GM21717 (cell line): ENCODE results near the gene DOCK2.
"Not testable (repeated sequence)": the region's sequence is repeated elsewhere in the genome, so short reads cannot be mapped to it uniquely, and the experiment has no call there.

ENCODE experiments used
- ATAC-seq: cut with Tn5 transposase; IDR thresholded peaks from one replicate; pipeline ENCODE4 v1.9.1; 2021; ENCODE audit warnings: mild to moderate bottlenecking, moderate library complexity; ENCODE audit not compliant: unreplicated experiment

Gene DOCK2

GRCh38 chr5:169637085-169637548 lies at the start of gene DOCK2:
TSS of gene DOCK2 (plus strand) at chr5:169637275. CDS start at chr5:169637327, 52 bp downstream.
- peak; percentile 94 for ATAC-seq

DNA sequence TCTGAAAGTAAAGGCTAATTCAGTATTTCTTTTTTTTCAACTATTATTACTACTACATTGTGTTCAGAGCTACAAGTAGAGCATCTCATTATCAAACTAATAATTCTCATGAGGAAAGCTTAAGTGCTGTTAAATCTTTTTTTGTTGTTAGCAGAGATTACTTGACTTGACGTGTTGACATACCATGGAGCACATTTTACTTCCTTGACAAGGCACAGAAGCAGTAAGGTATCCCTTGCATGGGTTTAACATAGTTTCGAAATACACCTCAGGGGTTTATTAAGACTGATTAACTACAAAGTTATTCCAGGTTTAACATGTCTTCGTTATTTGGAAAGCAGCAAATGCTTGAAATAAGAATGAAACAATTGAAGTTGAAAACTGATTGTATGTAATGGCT lies 46.5 kb upstream of the DOCK2 start:
- no peak for ATAC-seq

GRCh38 chr5:169591636-169592035 lies 45.4 kb upstream of the DOCK2 start:
- ATAC-seq, result no peak

DNA sequence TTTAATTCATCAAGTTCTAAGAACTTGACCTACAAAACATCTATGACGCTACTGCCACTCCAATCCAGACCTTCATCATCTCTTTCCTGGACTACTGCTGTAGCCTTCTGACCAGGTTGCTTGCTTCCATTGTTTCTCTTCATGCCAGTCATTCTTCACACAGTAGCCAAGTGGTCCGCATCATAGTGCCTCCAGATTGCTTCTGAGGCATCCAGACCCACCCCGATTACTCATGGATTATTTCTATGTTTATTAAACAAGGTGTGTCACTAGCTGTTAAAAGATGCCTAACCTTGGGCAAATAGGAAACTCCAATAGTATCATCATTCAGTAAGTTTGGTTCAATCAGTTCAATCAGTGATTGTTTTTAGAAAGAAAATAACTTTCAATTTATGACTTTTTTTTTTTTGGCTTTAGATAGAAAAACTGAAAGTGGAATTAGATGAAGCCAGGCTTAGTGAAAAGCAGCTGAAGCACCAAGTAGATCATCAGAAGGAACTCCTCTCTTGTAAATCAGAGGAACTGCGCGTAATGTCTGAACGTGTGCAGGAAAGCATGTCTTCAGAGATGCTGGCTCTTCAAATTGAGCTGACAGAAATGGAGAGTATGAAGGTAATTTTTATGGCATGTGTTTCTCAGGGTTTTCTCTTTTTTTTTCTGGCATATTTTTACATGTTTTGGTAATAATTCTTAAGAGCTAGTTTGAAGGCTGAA lies 44.0 kb upstream of the DOCK2 start:
- no peak for ATAC-seq

GRCh38 chr5:169595172-169595820 lies 41.8 kb upstream of the DOCK2 start:
- no peak for ATAC-seq

GRCh38 chr5:169599451-169599850 lies 37.6 kb upstream of the DOCK2 start:
- ATAC-seq, result no peak

DNA sequence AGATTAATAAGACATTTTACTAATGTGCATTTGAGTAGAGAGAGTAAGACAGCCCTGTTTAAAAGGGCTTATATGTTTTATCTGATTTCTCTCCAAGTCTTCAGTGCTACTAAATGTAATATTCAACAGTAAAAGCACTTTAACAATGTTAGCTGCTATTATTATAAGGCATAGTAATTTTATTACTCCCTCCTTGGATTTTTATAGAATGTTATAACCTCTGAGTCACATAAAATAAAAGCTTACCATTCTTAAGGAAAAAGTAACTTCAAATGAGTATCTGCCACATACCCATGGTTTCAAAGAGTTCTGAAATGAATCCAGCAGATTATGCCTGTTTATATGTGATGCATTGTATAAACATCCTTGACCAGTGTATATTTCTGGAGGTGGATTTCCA lies 34.5 kb upstream of the DOCK2 start:
- no peak for ATAC-seq

- no peak for ATAC-seq
Observed at GRCh38 chr5:169606279-169606678, 30.8 kb upstream of the DOCK2 start.

DNA sequence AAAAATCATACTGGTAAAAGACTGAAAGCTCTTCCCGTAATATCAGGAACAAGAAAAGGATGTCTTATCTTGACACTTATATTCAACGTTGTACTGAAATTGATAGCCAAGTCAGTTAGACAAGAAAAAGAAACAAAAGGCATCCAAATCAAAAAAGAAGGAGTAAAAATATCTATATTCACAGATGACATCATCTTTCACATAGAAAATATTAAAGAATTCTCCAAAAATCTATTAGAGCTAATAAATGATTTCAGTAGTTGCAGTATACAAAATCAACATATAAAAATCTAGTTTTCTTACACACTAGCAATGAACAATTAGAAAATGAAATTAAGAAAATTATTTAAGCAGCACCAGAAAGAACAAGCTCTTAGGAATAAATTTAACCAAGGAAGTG lies 29.2 kb upstream of the DOCK2 start:
- no peak for ATAC-seq

- no peak for ATAC-seq
Observed at GRCh38 chr5:169609716-169610115, 27.4 kb upstream of the DOCK2 start.

GRCh38 chr5:169610606-169611005 lies 26.5 kb upstream of the DOCK2 start:
- ATAC-seq, result no peak

DNA sequence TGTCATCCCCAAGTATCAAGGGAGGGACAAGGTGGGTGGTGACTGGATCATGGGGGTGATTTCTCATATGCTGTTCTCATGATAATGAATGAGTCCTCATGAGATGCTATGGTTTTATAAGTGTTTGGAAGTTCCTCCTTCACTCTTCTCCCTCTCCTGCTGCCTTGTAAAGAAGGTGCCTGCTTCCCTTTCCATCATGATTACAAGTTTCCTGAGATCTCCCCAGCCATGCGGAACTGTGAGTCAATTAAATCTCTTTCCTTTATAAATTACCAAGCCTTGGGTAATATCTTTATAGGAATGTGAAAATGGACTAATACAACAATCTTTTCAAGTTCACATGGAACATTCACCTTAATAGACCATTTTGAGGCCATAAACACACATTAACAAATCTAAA lies 21.5 kb upstream of the DOCK2 start:
- no peak for ATAC-seq

GRCh38 chr5:169624307-169624706 lies 12.8 kb upstream of the DOCK2 start:
- ATAC-seq, result not testable (repeated sequence)

DNA sequence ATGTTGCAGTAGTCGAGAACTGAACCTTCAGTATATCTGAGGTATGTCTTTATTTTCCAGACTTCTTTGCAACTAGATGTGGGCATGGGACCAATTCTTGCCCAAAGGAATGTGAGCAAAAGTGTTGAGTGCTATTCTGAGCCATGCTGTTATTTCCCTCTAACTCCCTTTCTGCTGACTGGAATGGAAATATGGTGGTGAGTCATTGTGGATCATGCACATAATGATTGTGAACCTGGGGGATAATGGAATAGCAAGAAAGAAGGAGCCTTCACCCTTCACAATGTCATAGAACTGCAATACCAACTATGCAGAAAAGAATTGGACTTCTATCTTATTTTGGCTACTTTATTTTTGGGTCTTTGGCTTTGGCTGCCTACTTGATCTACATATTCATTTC lies 10.3 kb upstream of the DOCK2 start:
- no peak for ATAC-seq

GRCh38 chr5:169627551-169627950 lies 9.5 kb upstream of the DOCK2 start:
- no peak for ATAC-seq

- no peak for ATAC-seq
Observed at GRCh38 chr5:169628892-169629291, 8.2 kb upstream of the DOCK2 start.

- no peak for ATAC-seq
Observed at GRCh38 chr5:169629847-169630548, 7.1 kb upstream of the DOCK2 start.

DNA sequence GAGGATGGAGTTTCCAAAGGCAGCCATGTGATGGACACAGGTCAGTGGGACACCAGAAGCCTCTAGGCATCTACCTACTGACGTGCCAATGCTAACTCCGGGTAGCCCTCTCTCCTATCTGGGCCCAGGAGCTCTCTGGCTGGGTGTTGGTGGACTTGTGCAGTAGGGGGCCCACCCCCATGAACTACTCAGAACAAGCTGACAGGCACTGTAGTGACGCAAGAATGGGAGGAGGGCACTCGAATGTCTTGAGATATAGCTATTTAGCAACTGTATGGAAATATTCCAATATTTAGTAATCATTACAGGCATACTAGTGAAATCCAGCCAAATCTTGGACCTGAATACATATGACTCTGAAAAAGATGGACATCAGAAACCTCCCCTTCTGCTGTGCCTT lies 5.7 kb upstream of the DOCK2 start:
- no peak for ATAC-seq

GRCh38 chr5:169632946-169633345 lies 4.1 kb upstream of the DOCK2 start:
- ATAC-seq, result no peak

DNA sequence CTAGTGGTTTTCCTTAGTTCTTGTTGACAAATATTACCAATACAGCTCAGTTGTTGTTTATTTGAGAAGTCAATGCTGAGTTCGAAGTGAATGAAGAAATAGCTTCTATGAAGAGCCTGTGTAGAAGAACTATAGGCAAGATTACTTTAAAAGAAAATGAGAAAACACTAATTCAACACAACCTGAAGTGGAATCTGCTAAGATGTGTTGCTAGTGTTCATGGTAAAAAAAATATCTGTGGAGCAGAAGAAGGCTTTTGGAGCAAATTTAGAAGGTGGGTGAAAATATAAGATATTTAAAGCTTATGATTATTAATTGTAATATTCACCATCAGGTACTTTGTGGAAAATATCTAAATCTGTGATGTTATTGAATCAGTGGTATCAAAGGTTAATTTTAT lies 2.5 kb upstream of the DOCK2 start:
- ATAC-seq, result no peak

- ATAC-seq, result no peak
Observed at GRCh38 chr5:169635936-169636335, 1.1 kb upstream of the DOCK2 start.

- no peak for ATAC-seq
Observed at GRCh38 chr5:169636477-169637084, 494 bp upstream of the DOCK2 start.
